MM.1S (cell line): ENCODE measurements around the gene ITPR3.

Experiments used
- DNase-seq: peaks from one replicate; pipeline ENCODE4 v3.0.0-alpha.2; 2015
- H2AFZ ChIP-seq: fragments of 300-600 bp; sonication (generic); 2 replicates; pipeline ENCODE4 v1.6.0; 2016; ENCODE audit warnings: antibody characterized with exemption, low read length
- H3F3A ChIP-seq: fragments of 300-600 bp; sonication (generic); 2 replicates; pipeline ENCODE4 v1.6.1; 2016; ENCODE audit warnings: mild to moderate bottlenecking, antibody characterized with exemption, low read length, moderate library complexity, mixed read lengths; ENCODE audit not compliant: insufficient read depth
- H3K27ac ChIP-seq: fragments of 300-600 bp; sonication (generic); 2 replicates; pipeline ENCODE4 v1.5.1; 2016; ENCODE audit warnings: mild to moderate bottlenecking, low read length
- H3K27me3 ChIP-seq: fragments of 300-600 bp; sonication (generic); replicated peaks from 2 replicates; pipeline ENCODE4 v1.6.0; 2016; ENCODE audit warnings: low read length; ENCODE audit not compliant: insufficient read depth
- H3K36me3 ChIP-seq: fragments of 300-600 bp; sonication (generic); replicated peaks from 2 replicates; pipeline ENCODE4 v1.6.1; 2016; ENCODE audit warnings: mild to moderate bottlenecking, low read length, mixed read lengths; ENCODE audit not compliant: insufficient read depth
- H3K4me1 ChIP-seq: fragments of 300-600 bp; sonication (generic); 2 replicates; pipeline ENCODE4 v1.6.1; 2016; ENCODE audit warnings: low read length, mixed read lengths
- H3K4me2 ChIP-seq: fragments of 300-600 bp; sonication (generic); 2 replicates; pipeline ENCODE4 v1.6.0; 2016; ENCODE audit warnings: low read depth, low read length
- H3K4me3 ChIP-seq: fragments of 300-600 bp; sonication (generic); 2 replicates; pipeline ENCODE4 v1.5.1; 2016; ENCODE audit warnings: low read length, mixed read lengths
- H3K79me2 ChIP-seq: fragments of 300-600 bp; sonication (generic); 2 replicates; pipeline ENCODE4 v1.6.1; 2016; ENCODE audit warnings: mixed run types, low read length, mixed read lengths
- H3K9ac ChIP-seq: fragments of 300-600 bp; sonication (generic); 2 replicates; pipeline ENCODE4 v1.6.1; 2016; ENCODE audit warnings: low read length, mixed read lengths
- H3K9me2 ChIP-seq: fragments of 300-600 bp; sonication (generic); replicated peaks from 2 replicates; pipeline ENCODE4 v1.6.1; 2016; ENCODE audit warnings: mild to moderate bottlenecking, low read length, mixed read lengths; ENCODE audit not compliant: insufficient read depth
- H3K9me3 ChIP-seq: fragments of 300-600 bp; sonication (generic); replicated peaks from 2 replicates; pipeline ENCODE4 v1.6.1; 2016; ENCODE audit warnings: mild to moderate bottlenecking, low read length, mixed read lengths; ENCODE audit not compliant: insufficient read depth
- H4K20me1 ChIP-seq: fragments of 300-600 bp; sonication (generic); 2 replicates; pipeline ENCODE4 v1.6.1; 2016; ENCODE audit warnings: mild to moderate bottlenecking, low read length, moderate library complexity, mixed read lengths; ENCODE audit not compliant: insufficient read depth
- CTCF ChIP-seq: fragments of 300-600 bp; sonication (generic); IDR thresholded peaks from 2 replicates; pipeline ENCODE4 v1.5.1; 2016; ENCODE audit warnings: antibody characterized with exemption, low read length, mixed read lengths
- EZH2 ChIP-seq: fragments of 300-600 bp; sonication (generic); optimal IDR thresholded peaks from 2 replicates; pipeline ENCODE3; 2017; ENCODE audit warnings: low read depth, mild to moderate bottlenecking, antibody characterized with exemption, low read length, mixed read lengths
- EZH2phosphoT487 ChIP-seq: fragments of 300-600 bp; sonication (generic); IDR thresholded peaks from 2 replicates; pipeline ENCODE4 v1.6.1; 2018; ENCODE audit warnings: antibody characterized with exemption, low read length

The ITPR3 gene

GRCh38 chr6:33712914-33713313 lies 91.8 kb downstream of the ITPR3 start:
- Histone ChIP-seq H3K4me2 (no peak overlapping the region), H2AFZ (no peak overlapping the region), H3K9ac (no peak overlapping the region), H3K27ac (no peak overlapping the region), H3K79me2 (peaks cover 21% of the 10 kb centered on the region), H3K9me2 (no peaks in the 10 kb centered on the region), H3K4me1 (peaks cover 25% of the 10 kb centered on the region), H3K36me3 (no peaks in the 10 kb centered on the region), H3K9me3 (no peaks in the 10 kb centered on the region), H3K4me3 (no peak overlapping the region), H3F3A (peaks cover 5% of the 10 kb centered on the region; the same call in 1 of the 2 replicates), H3K27me3 (no peaks in the 10 kb centered on the region), H4K20me1 (no peaks in the 10 kb centered on the region)
- DNase-seq, result no peak
- TF ChIP-seq EZH2 (no peak), EZH2phosphoT487 (no peak), CTCF (no peak)

GRCh38 chr6:33713786-33714185 lies 92.7 kb downstream of the ITPR3 start:
- peaks cover 19% of the 10 kb centered on the region for H3K79me2 ChIP-seq
- no peak overlapping the region for H3K27ac ChIP-seq
- DNase-seq, result no peak
- no peaks in the 10 kb centered on the region for H3K27me3 ChIP-seq
- no peak overlapping the region for H3K4me3 ChIP-seq
- H3K4me2 ChIP-seq, result no peak overlapping the region
- H3K36me3 ChIP-seq, result no peaks in the 10 kb centered on the region
- no peaks in the 10 kb centered on the region for H3K9me2 ChIP-seq
- H4K20me1 ChIP-seq, result no peaks in the 10 kb centered on the region
- no peaks in the 10 kb centered on the region for H3K9me3 ChIP-seq
- H3K9ac ChIP-seq, result no peak overlapping the region
- peaks cover 21% of the 10 kb centered on the region for H3K4me1 ChIP-seq
- TF ChIP-seq EZH2phosphoT487 (no peak), CTCF (no peak), EZH2 (no peak)
- H2AFZ ChIP-seq, result no peak overlapping the region
- H3F3A ChIP-seq, result peaks cover 5% of the 10 kb centered on the region; the same call in 1 of the 2 replicates

GRCh38 chr6:33714385-33715040 lies 93.4 kb downstream of the ITPR3 start:
- H3K36me3 ChIP-seq, result no peaks in the 10 kb centered on the region
- DNase-seq, result no peak
- H3K9me3 ChIP-seq, result no peaks in the 10 kb centered on the region
- H3K9me2 ChIP-seq, result no peaks in the 10 kb centered on the region
- H3F3A ChIP-seq, result peaks cover 5% of the 10 kb centered on the region; the same call in 1 of the 2 replicates
- H3K79me2 ChIP-seq, result peaks cover 17% of the 10 kb centered on the region
- no peak overlapping the region for H3K4me3 ChIP-seq
- H3K9ac ChIP-seq, result no peak overlapping the region
- H3K27ac ChIP-seq, result no peak overlapping the region
- H3K4me1 ChIP-seq, result peaks cover 13% of the 10 kb centered on the region
- no peak overlapping the region for H2AFZ ChIP-seq
- H3K4me2 ChIP-seq, result no peak overlapping the region
- no peaks in the 10 kb centered on the region for H3K27me3 ChIP-seq
- no peaks in the 10 kb centered on the region for H4K20me1 ChIP-seq
- no peak for TF ChIP-seq EZH2phosphoT487

GRCh38 chr6:33716379-33716778 lies 95.3 kb downstream of the ITPR3 start:
- DNase-seq, result no peak
- H3K4me1 ChIP-seq, result no peaks in the 10 kb centered on the region
- H3K79me2 ChIP-seq, result no peaks in the 10 kb centered on the region
- H3K4me3 ChIP-seq, result no peak overlapping the region
- H3K9me2 ChIP-seq, result no peaks in the 10 kb centered on the region
- H3K36me3 ChIP-seq, result no peaks in the 10 kb centered on the region
- H2AFZ ChIP-seq, result no peak overlapping the region
- TF ChIP-seq CTCF, result no peak
- no peak for TF ChIP-seq EZH2
- no peak for TF ChIP-seq EZH2phosphoT487
- no peaks in the 10 kb centered on the region for H4K20me1 ChIP-seq
- H3K27me3 ChIP-seq, result peaks cover 10% of the 10 kb centered on the region
- H3K4me2 ChIP-seq, result no peak overlapping the region
- H3K9me3 ChIP-seq, result no peaks in the 10 kb centered on the region
- H3K27ac ChIP-seq, result no peak overlapping the region
- no peak overlapping the region for H3K9ac ChIP-seq
- H3F3A ChIP-seq, result no peaks in the 10 kb centered on the region
